ENCODE measurements around the gene ANKS1B.

ANKS1B gene

DNA sequence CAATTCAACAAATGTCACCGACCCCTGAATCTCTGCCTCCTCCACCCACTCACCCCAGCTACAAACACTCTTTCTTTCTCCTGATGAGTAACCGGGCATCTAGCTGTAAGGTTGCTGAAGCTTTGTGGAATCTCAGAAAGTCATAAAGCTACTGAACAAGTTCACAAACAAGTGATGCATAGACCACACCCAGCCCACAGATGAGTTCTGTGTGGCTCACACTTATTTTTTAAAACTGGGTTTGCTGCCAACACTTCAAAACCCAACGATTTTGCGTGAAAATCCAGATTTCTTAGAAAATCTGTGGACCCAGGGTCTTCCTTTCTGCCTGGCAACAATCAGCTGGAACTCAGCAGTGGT, 1243.6 kb downstream of the ANKS1B start:
- 86 to 90% methylated on average over 3 of the region's 4 CpGs for WGBS, 2 experiments (ENCODE audit: insufficient coverage in 2 of 2)
- H3K4me3 ChIP-seq (ENCODE audit: extremely low read depth, insufficient read depth, low read length, poor library complexity, severe bottlenecking), result no peak overlapping the region
- no peaks in the 10 kb centered on the region for H3K9me3 ChIP-seq (ENCODE audit: control insufficient read depth, low read length)
- peaks cover 3% of the 10 kb centered on the region for H3K4me1 ChIP-seq (ENCODE audit: control insufficient read depth, insufficient read depth, low read length, poor library complexity, severe bottlenecking)
- H3K27ac ChIP-seq (ENCODE audit: low read depth, low read length, severe bottlenecking), result no peak overlapping the region
- no peaks in the 10 kb centered on the region for H3K36me3 ChIP-seq (ENCODE audit: control insufficient read depth, insufficient read depth, low read length)

DNA sequence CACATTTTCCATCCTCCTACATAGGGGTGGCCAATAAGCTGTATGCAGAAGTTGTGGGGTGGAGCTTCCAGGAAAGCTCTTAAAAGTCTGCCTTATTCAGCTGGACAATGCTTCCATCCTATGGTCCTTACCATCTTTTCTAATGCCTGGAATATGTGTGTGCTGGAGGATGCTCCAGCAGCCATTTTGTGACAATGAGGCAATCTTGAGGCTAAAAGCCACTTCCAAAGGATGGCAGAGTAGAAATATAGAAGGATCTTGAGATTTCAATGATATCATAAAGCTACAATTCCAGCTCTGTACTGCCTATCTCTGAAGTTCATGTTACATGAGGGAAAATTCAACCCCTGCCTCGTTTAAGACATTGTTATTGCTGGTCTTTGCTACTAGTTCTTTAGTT, 1244.0 kb downstream of the ANKS1B start:
- no peak overlapping the region for H3K4me3 ChIP-seq (ENCODE audit: extremely low read depth, insufficient read depth, low read length, poor library complexity, severe bottlenecking)
- peaks cover 1% of the 10 kb centered on the region for H3K36me3 ChIP-seq (ENCODE audit: control insufficient read depth, insufficient read depth, low read length)
- WGBS, 2 experiments (ENCODE audit: insufficient coverage in 2 of 2), result 80 to 89% methylated on average over 1 of the region's 1 CpG
- no peak overlapping the region for H3K27ac ChIP-seq (ENCODE audit: low read depth, low read length, severe bottlenecking)
- H3K9me3 ChIP-seq (ENCODE audit: control insufficient read depth, low read length), result no peaks in the 10 kb centered on the region
- H3K4me1 ChIP-seq (ENCODE audit: control insufficient read depth, insufficient read depth, low read length, poor library complexity, severe bottlenecking), result peaks cover 3% of the 10 kb centered on the region

DNA sequence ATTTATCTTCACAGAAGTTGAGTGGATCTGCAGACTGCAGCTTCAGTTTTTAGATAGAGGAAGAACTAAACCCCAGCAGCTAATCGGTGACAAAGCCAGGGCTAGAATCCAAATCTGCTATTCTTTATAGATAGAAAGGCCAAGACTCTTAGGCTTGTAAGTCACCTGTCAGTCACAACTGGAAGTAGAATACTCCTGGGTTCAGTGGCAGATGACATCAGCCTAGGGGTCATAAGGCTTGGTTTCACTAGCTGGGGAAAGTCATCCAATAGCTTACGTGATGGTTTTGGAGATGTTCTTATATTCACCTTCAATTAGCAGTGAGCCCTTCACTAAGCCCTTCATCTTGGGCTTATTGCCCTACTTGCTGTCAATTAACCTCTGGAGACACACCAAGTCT, 1246.2 kb downstream of the ANKS1B start:
- no peak overlapping the region for H3K27ac ChIP-seq (ENCODE audit: low read depth, low read length, severe bottlenecking)
- H3K36me3 ChIP-seq (ENCODE audit: control insufficient read depth, insufficient read depth, low read length), result peaks cover 15% of the 10 kb centered on the region
- no peaks in the 10 kb centered on the region for H3K9me3 ChIP-seq (ENCODE audit: control insufficient read depth, low read length)
- H3K4me3 ChIP-seq (ENCODE audit: extremely low read depth, insufficient read depth, low read length, poor library complexity, severe bottlenecking), result no peak overlapping the region
- 84% methylated on average over 2 of the region's 2 CpGs; no CpG with 5 or more reads in 1 of the 2 experiments for WGBS, 2 experiments (ENCODE audit: insufficient coverage in 2 of 2)
- peaks cover 2% of the 10 kb centered on the region for H3K4me1 ChIP-seq (ENCODE audit: control insufficient read depth, insufficient read depth, low read length, poor library complexity, severe bottlenecking)

DNA sequence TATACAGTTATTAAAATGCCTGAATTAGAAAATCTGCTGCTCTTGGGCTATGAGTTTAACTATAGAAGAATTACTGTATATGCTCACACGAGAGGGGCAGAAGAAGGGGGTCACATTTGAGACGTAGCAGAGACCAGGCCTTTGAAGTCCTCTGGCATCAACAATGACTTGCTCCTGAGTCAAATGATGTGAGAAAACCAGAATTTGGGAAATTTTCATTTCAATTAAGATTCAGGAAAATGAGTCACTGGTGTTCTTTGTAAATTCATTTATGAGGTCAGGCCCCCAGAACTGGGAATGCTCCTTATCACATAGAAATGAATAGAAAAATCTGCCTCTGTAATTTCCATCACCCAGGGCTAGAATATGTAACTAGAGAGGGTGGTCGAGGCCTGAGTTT, 1246.7 kb downstream of the ANKS1B start:
- H3K4me1 ChIP-seq (ENCODE audit: control insufficient read depth, insufficient read depth, low read length, poor library complexity, severe bottlenecking), result no peaks in the 10 kb centered on the region
- 77 to 89% methylated on average over 3 of the region's 3 CpGs for WGBS, 2 experiments (ENCODE audit: insufficient coverage in 2 of 2)
- H3K36me3 ChIP-seq (ENCODE audit: control insufficient read depth, insufficient read depth, low read length), result peaks cover 20% of the 10 kb centered on the region
- H3K4me3 ChIP-seq (ENCODE audit: extremely low read depth, insufficient read depth, low read length, poor library complexity, severe bottlenecking), result no peak overlapping the region
- no peak overlapping the region for H3K27ac ChIP-seq (ENCODE audit: low read depth, low read length, severe bottlenecking)
- no peaks in the 10 kb centered on the region for H3K9me3 ChIP-seq (ENCODE audit: control insufficient read depth, low read length)

DNA sequence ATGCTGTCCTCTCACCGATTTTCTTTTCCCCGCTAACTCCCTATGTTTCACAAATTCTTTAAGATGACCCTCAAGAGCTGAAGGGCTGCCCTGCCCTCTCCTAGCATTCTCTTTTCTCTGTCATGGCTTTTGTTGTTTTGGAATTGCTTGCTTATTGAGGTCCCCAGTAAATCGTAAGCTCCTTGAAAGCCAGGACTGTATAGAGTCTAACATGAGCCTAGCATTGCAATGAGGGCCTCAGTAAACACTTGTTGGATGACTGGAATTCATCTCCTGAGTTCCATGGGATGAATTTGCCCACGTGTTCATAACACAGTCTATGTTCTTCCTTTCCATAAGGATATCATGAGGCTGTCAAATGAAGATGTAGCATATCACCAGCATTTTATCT, 1247.4 kb downstream of the ANKS1B start:
- Histone ChIP-seq H3K9me3 (ENCODE audit: control insufficient read depth, low read length) (no peaks in the 10 kb centered on the region), H3K4me1 (ENCODE audit: control insufficient read depth, insufficient read depth, low read length, poor library complexity, severe bottlenecking) (no peaks in the 10 kb centered on the region), H3K4me3 (ENCODE audit: extremely low read depth, insufficient read depth, low read length, poor library complexity, severe bottlenecking) (no peak overlapping the region), H3K27ac (ENCODE audit: low read depth, low read length, severe bottlenecking) (no peak overlapping the region), H3K36me3 (ENCODE audit: control insufficient read depth, insufficient read depth, low read length) (peaks cover 27% of the 10 kb centered on the region)
- WGBS, 2 experiments (ENCODE audit: insufficient coverage in 2 of 2), result 81 to 89% methylated on average over 3 to 4 of the region's 4 CpGs

DNA sequence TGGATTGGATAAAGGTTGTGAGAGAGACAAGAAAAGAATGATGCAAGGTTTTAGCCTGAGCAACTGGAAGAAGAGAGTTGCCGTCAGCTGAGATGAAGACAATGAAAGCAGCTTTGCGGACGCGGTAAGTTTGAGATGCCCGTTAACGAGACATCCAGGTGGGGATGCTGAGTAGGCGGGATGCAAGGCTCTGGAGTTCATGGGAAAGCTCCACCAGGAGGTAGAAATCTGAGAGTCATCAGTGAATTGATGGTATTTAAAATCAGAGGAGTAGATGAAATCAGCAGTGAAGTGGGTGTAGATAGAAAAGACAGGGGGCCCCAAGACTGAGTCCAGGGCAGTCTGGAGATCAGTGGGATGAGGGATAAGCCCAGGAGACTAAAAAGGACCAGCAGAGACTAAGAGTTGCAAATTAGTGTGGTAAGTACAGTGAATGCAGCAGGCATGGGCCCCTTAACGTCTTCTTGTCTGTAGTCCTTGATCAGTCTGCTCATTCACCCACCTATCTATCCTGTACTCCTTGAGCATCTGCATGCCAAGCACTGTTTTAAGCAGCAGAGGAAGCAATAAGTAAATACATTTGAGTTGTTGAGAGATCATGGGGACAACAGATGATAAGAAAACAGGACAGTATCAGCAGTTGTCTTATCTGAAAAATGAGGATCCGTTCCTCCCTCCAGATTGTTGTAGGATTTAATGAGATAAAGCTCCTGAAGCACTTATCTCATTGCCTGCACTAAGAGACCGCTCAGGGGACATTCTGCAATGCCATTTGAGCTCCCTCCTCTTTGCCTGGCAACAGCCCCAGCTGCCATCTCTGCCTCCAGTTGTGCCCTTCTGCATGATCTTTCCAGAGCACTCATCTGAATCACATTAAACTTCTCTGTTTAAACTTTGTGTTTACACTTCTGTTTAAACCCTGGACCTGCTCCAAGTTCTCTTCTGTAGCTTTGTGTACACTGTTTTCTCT, 1248.1 kb downstream of the ANKS1B start:
- peaks cover 34% of the 10 kb centered on the region for H3K36me3 ChIP-seq (ENCODE audit: control insufficient read depth, insufficient read depth, low read length)
- no peaks in the 10 kb centered on the region for H3K9me3 ChIP-seq (ENCODE audit: control insufficient read depth, low read length)
- no peak overlapping the region for H3K4me3 ChIP-seq (ENCODE audit: extremely low read depth, insufficient read depth, low read length, poor library complexity, severe bottlenecking)
- H3K27ac ChIP-seq (ENCODE audit: low read depth, low read length, severe bottlenecking), result no peak overlapping the region
- 84 to 93% methylated on average over 9 of the region's 10 CpGs for WGBS, 2 experiments (ENCODE audit: insufficient coverage in 2 of 2)
- H3K4me1 ChIP-seq (ENCODE audit: control insufficient read depth, insufficient read depth, low read length, poor library complexity, severe bottlenecking), result no peaks in the 10 kb centered on the region

DNA sequence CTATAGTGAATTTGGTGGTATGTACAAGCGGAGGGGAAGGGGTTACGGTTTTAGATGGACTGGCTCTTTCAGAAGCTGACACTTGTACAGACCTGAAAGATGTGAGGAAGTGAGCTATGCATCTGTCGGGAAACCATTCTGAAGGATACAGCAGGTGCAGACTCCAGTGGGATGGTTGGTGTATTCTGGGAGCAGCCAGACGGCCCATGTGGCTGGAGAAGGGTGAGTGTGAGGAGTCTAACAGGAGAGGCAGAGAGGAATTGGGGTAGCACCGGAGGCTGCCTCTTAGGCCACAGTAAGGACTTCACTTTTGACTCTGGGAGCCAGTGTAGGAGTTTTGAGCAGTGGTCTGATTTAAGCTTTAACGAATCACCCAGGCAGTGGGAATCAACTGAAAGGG, 1248.9 kb downstream of the ANKS1B start:
- Histone ChIP-seq H3K4me3 (ENCODE audit: extremely low read depth, insufficient read depth, low read length, poor library complexity, severe bottlenecking) (no peak overlapping the region), H3K9me3 (ENCODE audit: control insufficient read depth, low read length) (no peaks in the 10 kb centered on the region), H3K36me3 (ENCODE audit: control insufficient read depth, insufficient read depth, low read length) (peaks cover 41% of the 10 kb centered on the region), H3K4me1 (ENCODE audit: control insufficient read depth, insufficient read depth, low read length, poor library complexity, severe bottlenecking) (no peaks in the 10 kb centered on the region), H3K27ac (ENCODE audit: low read depth, low read length, severe bottlenecking) (no peak overlapping the region)
- 89 to 90% methylated on average over 5 to 6 of the region's 6 CpGs for WGBS, 2 experiments (ENCODE audit: insufficient coverage in 2 of 2)

DNA sequence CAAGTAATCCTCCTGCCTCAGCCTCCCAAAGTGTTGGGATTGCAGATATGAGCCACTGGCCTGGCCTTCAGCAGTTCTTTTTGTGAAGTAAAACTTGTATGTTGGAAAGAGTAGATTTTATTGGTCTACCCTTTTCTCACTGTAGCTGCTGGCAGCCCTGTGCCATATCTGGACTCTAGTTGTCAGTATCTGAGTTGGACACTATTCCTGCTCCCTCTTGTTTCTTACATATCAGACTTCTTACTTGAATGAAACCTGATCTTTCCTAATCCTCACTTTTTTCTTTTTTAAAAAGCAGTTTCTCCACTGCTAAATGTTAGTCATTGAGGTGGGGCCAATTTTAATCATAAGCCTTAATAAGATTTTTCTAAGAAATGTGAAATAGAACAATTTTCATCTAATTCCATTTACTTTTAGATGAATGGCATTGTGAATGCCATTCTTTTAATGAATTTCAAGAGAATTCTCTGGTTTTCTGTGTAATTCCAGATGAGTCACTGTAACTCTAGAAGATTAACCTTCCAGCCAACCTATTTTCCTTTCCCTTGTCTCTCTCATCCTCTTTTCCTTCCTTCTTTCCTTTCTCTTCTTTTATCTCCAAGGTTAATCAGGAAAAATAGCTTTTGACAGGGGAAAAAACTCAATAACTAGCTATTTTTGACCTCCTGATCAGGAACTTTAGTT, 1250.9 kb downstream of the ANKS1B start:
- no peaks in the 10 kb centered on the region for H3K9me3 ChIP-seq (ENCODE audit: control insufficient read depth, low read length)
- H3K4me3 ChIP-seq (ENCODE audit: extremely low read depth, insufficient read depth, low read length, poor library complexity, severe bottlenecking), result no peak overlapping the region
- H3K36me3 ChIP-seq (ENCODE audit: control insufficient read depth, insufficient read depth, low read length), result peaks cover 53% of the 10 kb centered on the region
- no peak overlapping the region for H3K27ac ChIP-seq (ENCODE audit: low read depth, low read length, severe bottlenecking)
- no peaks in the 10 kb centered on the region for H3K4me1 ChIP-seq (ENCODE audit: control insufficient read depth, insufficient read depth, low read length, poor library complexity, severe bottlenecking)

DNA sequence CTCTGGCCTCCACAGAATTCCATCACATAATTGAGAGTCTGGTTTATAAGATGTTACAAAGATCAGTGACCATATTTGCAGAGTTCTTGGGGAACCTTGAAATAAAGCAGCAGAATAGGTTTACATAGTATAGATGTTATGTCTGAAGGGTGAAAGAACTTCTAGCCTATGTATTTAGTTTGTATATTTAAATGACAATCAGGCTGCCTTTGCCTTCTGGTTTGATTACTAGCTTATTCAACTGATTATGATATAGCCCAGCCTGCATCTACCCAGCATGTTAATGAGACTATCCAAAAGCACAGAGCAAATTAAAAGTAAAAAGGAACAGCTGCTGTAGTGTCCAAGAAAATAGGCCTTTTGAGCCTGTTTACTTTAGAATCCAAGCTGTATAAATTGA, 1254.3 kb downstream of the ANKS1B start:
- no peaks in the 10 kb centered on the region for H3K4me1 ChIP-seq (ENCODE audit: control insufficient read depth, insufficient read depth, low read length, poor library complexity, severe bottlenecking)
- no peak overlapping the region for H3K27ac ChIP-seq (ENCODE audit: low read depth, low read length, severe bottlenecking)
- H3K36me3 ChIP-seq (ENCODE audit: control insufficient read depth, insufficient read depth, low read length), result peaks cover 78% of the 10 kb centered on the region
- H3K9me3 ChIP-seq (ENCODE audit: control insufficient read depth, low read length), result no peaks in the 10 kb centered on the region
- no peak overlapping the region for H3K4me3 ChIP-seq (ENCODE audit: extremely low read depth, insufficient read depth, low read length, poor library complexity, severe bottlenecking)

DNA sequence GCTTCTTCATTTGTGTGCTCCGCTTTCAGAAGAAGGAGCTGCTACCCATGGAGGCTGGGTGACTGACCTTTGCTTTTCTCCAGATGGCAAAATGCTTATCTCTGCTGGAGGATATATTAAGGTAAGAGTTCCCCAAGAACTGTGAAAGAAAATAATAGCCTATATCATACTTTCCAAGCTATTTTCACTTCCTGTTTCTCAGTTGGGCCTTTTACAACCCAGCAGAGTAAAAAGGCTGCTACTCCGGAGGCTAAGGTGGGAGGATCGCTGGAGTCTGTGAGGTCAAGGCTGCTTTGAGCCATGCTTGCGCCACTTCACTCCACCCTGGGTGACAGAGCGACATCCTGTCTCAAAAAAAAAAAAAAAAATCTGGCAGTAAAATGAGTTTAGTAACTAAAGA, 1257.5 kb downstream of the ANKS1B start:
- Histone ChIP-seq H3K9me3 (ENCODE audit: control insufficient read depth, low read length) (no peaks in the 10 kb centered on the region), H3K4me1 (ENCODE audit: control insufficient read depth, insufficient read depth, low read length, poor library complexity, severe bottlenecking) (peaks cover 5% of the 10 kb centered on the region), H3K27ac (ENCODE audit: low read depth, low read length, severe bottlenecking) (no peak overlapping the region), H3K36me3 (ENCODE audit: control insufficient read depth, insufficient read depth, low read length) (peaks cover 83% of the 10 kb centered on the region), H3K4me3 (ENCODE audit: extremely low read depth, insufficient read depth, low read length, poor library complexity, severe bottlenecking) (no peak overlapping the region)
- WGBS, 2 experiments (ENCODE audit: insufficient coverage in 2 of 2), result 94 to 100% methylated on average over 2 to 3 of the region's 5 CpGs

Data from mesodermal cell (in vitro differentiated cells).